22Rv1 (cell line): ENCODE results near the gene DNM2.

ENCODE experiments used
- H3K27ac ChIP-seq: fragments of 450-650 bp; 2 replicates; pipeline ENCODE4 v1.5.1; 2017
- ZFX ChIP-seq: fragments of 450-650 bp; IDR thresholded peaks from 2 replicates; pipeline ENCODE4 v1.6.1; 2017; ENCODE audit warnings: antibody characterized with exemption, borderline replicate concordance
- TF ChIP-seq, protein P1 (sequence below): fragments of 450-650 bp; IDR thresholded peaks from 2 replicates; pipeline ENCODE4 v1.5.1; 2017; ENCODE audit warnings: mild to moderate bottlenecking

Gene DNM2

GRCh38 chr19:10744253-10744798, 26.4 kb downstream of the DNM2 start:
- no peak overlapping the region for H3K27ac ChIP-seq
- no peak for TF ChIP-seq ZFX
- TF ChIP-seq, protein P1, sequence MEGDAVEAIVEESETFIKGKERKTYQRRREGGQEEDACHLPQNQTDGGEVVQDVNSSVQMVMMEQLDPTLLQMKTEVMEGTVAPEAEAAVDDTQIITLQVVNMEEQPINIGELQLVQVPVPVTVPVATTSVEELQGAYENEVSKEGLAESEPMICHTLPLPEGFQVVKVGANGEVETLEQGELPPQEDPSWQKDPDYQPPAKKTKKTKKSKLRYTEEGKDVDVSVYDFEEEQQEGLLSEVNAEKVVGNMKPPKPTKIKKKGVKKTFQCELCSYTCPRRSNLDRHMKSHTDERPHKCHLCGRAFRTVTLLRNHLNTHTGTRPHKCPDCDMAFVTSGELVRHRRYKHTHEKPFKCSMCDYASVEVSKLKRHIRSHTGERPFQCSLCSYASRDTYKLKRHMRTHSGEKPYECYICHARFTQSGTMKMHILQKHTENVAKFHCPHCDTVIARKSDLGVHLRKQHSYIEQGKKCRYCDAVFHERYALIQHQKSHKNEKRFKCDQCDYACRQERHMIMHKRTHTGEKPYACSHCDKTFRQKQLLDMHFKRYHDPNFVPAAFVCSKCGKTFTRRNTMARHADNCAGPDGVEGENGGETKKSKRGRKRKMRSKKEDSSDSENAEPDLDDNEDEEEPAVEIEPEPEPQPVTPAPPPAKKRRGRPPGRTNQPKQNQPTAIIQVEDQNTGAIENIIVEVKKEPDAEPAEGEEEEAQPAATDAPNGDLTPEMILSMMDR = no peak

DNA sequence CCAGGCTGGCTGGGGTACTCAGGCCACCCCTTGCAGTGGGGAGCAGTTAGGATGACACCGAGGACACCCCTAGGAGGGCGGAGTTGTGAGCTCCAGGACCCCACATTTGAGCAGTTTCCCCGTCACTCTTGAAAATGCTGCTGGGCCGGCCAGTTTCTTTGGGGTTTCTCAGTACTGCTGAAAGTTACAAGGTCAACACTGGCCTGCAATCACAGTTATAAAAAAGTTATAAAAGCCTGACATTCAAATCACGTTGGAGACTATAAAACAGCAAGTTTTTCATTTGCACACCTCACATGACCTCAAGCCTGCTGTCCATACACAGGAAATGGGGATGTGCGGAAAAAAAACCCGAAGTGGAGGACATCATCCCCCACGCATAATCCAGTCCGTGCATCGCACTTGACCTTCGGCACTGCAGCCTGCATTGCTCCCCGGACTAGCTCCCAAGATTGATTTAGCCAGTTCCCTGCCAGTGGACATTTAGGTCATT, 27.0 kb downstream of the DNM2 start:
- no peak for TF ChIP-seq ZFX
- TF ChIP-seq, protein P1 = no peak
- H3K27ac ChIP-seq = no peak overlapping the region

GRCh38 chr19:10746437-10746836, 28.6 kb downstream of the DNM2 start:
- H3K27ac ChIP-seq = peak overlapping the region; percentile 38; the same call in 1 of the 2 replicates

GRCh38 chr19:10747271-10747670, 29.4 kb downstream of the DNM2 start:
- H3K27ac ChIP-seq = peak overlapping the region; percentile 38; the same call in 1 of the 2 replicates
- no peak for TF ChIP-seq ZFX
- TF ChIP-seq, protein P1 = no peak

DNA sequence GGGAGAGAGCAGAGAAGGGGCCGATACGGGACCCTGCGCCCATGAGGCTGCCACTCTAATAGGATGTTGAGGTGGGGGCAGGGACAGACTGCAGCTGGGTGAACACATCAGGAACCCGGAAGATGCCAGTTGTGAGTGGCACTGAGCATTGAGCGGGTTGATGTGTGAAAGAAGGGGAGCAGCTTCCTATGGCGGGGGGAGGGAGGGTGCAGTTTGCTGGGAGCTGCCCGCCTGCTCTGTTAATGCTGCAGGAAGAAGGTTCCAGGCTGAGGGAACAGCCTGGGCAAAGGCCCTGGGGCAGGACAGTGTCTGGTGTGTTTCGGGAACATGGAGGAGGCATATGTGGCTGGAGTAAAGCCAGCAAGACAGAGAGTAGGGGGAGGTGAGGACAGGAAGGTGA, 29.8 kb downstream of the DNM2 start:
- H3K27ac ChIP-seq = 0 out of 2 replicates have a peak overlapping the region, but pooled peaks have one; percentile 38

DNA sequence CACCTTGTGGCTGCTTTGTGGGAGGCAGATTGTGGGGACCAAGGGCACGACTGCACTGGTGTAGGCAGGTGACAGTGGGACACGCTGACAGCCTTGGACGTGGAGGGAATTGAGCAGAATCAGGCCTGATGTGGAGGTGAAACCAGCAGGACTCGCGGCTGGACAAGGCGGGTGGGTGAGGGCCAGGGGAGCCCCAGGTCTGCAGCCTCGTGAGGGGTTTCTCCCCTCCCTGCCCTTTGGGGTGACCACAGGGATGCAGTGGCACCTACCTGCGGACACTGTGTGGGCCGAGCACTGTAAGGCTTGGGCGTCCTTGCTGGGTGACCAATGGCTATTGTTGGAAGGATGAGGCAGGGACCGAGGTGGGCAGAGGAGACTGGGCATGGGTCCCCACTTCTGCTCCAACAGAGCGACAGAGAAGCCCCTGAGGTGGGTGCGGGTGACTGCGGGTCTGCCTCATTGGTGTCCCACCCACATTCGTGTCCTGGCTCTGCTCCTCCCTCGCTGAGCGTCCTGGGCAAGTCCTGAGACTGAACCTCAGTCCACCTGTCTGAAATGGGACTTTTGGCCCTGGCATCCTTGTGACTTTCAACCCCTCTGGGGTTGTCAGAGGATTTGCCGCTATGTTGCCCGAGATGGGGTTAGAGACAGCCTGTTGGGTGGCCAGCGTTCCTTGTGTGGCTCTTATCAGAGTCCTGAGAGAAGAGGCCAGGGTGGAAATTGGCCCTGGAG, 30.5 kb downstream of the DNM2 start:
- peak overlapping the region; percentile 38 for H3K27ac ChIP-seq

More for the DNA sequence above, 29.8 kb downstream of the DNM2 start:
- TF ChIP-seq, protein P1 = no peak
- TF ChIP-seq ZFX = no peak

GRCh38 chr19:10748927-10749434, 31.1 kb downstream of the DNM2 start:
- TF ChIP-seq, protein P1 = no peak
- no peak for TF ChIP-seq ZFX
- H3K27ac ChIP-seq = peak overlapping the region; percentile 38

More for the DNA sequence above, 30.5 kb downstream of the DNM2 start:
- TF ChIP-seq, protein P1 = no peak
- no peak for TF ChIP-seq ZFX
